GM12872 (cell line): ENCODE data around the gene DMKN.

Source experiments
- TF ChIP-seq, protein P1 (sequence below): IDR thresholded peaks from 3 replicates; pipeline ENCODE4 v1.5.1; 2011; ENCODE audit warnings: low read depth, mild to moderate bottlenecking, low read length, moderate library complexity; ENCODE audit not compliant: insufficient read depth

The DMKN gene

DNA sequence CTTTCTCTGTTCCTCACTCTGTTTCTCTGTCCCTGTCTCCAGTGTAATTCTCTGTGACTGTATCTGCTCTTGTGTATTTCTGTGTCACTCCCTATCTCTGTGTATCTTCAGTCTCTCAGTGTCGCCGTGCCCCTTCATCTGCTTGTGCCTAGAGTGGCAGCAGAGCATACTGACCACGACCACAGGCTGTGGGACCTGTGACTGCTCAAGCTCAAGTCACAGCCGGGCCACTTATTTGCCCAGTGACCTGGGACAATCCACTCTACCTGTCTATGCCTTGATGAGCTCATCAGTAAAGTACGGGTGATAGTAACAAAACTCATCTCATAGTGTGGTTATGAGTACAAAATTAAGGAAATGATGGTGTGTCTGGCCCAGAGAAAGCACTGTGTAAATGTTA, 40.6 kb upstream of the DMKN start:
- TF ChIP-seq, protein P1, sequence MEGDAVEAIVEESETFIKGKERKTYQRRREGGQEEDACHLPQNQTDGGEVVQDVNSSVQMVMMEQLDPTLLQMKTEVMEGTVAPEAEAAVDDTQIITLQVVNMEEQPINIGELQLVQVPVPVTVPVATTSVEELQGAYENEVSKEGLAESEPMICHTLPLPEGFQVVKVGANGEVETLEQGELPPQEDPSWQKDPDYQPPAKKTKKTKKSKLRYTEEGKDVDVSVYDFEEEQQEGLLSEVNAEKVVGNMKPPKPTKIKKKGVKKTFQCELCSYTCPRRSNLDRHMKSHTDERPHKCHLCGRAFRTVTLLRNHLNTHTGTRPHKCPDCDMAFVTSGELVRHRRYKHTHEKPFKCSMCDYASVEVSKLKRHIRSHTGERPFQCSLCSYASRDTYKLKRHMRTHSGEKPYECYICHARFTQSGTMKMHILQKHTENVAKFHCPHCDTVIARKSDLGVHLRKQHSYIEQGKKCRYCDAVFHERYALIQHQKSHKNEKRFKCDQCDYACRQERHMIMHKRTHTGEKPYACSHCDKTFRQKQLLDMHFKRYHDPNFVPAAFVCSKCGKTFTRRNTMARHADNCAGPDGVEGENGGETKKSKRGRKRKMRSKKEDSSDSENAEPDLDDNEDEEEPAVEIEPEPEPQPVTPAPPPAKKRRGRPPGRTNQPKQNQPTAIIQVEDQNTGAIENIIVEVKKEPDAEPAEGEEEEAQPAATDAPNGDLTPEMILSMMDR = no peak

DNA sequence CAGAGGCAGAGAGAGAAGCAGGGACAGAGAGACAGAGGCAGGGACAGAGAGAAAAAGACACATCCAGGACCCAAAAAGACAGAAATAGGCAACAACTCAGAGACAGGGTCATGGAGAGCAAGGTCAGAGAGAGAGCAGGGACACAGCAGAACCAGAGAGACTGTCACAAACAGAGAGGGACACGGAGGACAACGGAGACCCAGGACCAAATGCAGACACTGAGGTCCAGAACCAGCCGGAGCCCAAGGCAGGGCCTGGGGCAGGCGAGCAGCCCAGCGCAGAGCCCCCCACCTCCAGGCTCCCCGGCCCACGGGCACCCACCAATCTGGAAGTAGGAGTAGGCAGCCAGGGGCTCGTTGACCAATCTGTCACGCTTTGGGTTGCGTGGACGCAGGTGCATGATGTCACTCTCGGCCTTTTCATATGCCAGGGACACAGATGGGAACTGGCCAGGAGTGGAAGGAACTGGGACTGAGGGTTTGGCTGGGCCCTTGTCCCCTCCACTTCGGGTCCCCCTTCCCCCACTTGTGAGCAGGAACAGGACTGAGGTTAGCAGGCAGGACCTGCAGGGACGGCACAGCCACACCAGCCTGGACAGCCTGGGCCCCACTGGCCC, 40.0 kb upstream of the DMKN start:
- TF ChIP-seq, protein P1 = no peak

- TF ChIP-seq, protein P1 = no peak
Measured at GRCh38 chr19:35552534-35553384, 39.3 kb upstream of the DMKN start.

GRCh38 chr19:35551091-35551810, 37.8 kb upstream of the DMKN start:
- TF ChIP-seq, protein P1 = no peak

- TF ChIP-seq, protein P1 = no peak
Measured at GRCh38 chr19:35549879-35550523, 36.6 kb upstream of the DMKN start.

DNA sequence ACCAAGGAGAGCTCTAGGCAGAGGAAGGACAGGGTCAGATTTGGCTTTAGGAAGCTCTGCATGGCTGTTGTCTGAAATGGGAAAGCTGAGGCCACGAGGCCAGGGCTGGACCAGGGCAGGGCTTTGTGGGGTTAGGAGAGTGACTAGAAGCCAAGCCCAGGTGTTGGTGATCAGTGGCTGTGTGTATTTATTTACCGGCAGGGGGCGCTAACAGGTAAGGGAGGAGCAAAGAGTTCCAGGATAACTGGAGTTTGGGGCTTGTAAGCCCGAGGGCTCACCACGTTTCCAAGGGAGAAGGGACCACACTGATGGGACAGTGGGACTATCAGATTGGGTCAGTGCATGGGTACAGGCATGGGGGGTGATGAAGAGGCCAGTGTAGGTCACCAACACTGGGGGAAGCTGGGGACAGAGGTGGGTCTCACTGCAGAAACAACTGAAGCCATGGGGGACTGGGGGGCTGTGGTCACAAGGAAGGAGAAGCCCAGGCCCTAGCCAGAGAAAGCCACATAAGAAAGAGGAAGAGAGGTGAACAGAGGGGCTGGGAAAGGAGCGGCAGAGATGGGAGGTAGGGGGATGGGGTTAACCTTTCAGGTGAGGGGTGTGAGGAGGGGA, 35.8 kb upstream of the DMKN start:
- TF ChIP-seq, protein P1 = peak; percentile 78
